ENCODE data around the gene TMEM117. TPM values are rescaled to one million over a fixed set of nuclear protein-coding genes. Genes with fewer than 3 reads are reported as not detected.
"Not testable (repeated sequence)": the region's sequence is repeated elsewhere in the genome, so short reads cannot be mapped to it uniquely, and the experiment has no call there.

The TMEM117 gene
- polyA plus RNA-seq, 3 donors from 2014 or later, result 2.0 to 7.8 (median 4.0) TPM

DNA sequence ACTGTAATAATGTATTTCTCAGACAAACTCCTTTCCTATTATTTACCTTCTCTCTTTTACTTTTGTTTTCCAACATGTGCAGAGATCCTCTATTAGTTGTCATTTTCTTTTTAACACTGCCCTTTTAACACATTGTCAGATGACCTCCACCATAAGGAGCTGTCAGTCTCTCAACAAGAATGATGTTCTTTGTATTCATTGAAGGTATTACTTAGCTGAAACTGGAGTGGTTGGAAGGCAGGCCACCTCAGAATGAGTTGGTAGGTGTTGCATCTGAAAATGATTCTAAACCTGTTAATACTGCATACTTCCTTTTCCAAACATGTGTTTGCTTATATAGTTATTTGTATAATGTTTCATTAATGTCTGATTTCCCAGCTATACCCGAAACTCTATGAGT, 16.9 kb downstream of the TMEM117 start:
- Mint-ChIP-seq H3K4me3 (no peak overlapping the region), H3K9me3 (peaks cover under 1 to 5% (median 2%) of the 10 kb centered on the region in 6 donors), H3K36me3 (peaks cover 2 to 12% (median 3%) of the 10 kb centered on the region in 3 donors), H3K27me3 (ENCODE audit: low read depth in 3 of 3) (peaks cover 0 to under 1% (median 0%) of the 10 kb centered on the region in 3 donors), H3K27ac (no peak overlapping the region), H3K4me1 (no peaks in the 10 kb centered on the region)
- DNase-seq, result no peak

GRCh38 chr12:43856972-43857371, 21.1 kb downstream of the TMEM117 start:
- no peaks in the 10 kb centered on the region for H3K4me1 Mint-ChIP-seq
- H3K4me3 Mint-ChIP-seq, result no peak overlapping the region
- DNase-seq, result no peak
- no peak overlapping the region for H3K27ac Mint-ChIP-seq
- H3K36me3 Mint-ChIP-seq, result peaks cover 0 to 3% (median 0%) of the 10 kb centered on the region in 3 donors
- no peaks in the 10 kb centered on the region for H3K9me3 Mint-ChIP-seq
- H3K27me3 Mint-ChIP-seq (ENCODE audit: low read depth in 3 of 3), result peaks cover 0 to 1% (median 0%) of the 10 kb centered on the region in 3 donors

- H3K4me3 Mint-ChIP-seq, result no peak overlapping the region
- peaks cover 0 to 3% (median 0%) of the 10 kb centered on the region in 3 donors for H3K36me3 Mint-ChIP-seq
- no peak for DNase-seq
- no peaks in the 10 kb centered on the region for H3K4me1 Mint-ChIP-seq
- no peak overlapping the region for H3K27ac Mint-ChIP-seq
- H3K27me3 Mint-ChIP-seq (ENCODE audit: low read depth in 3 of 3), result peaks cover 0 to 1% (median 0%) of the 10 kb centered on the region in 3 donors
- H3K9me3 Mint-ChIP-seq, result no peaks in the 10 kb centered on the region
These were observed 22.2 kb downstream of the TMEM117 start for GRCh38 chr12:43858096-43858495.

DNA sequence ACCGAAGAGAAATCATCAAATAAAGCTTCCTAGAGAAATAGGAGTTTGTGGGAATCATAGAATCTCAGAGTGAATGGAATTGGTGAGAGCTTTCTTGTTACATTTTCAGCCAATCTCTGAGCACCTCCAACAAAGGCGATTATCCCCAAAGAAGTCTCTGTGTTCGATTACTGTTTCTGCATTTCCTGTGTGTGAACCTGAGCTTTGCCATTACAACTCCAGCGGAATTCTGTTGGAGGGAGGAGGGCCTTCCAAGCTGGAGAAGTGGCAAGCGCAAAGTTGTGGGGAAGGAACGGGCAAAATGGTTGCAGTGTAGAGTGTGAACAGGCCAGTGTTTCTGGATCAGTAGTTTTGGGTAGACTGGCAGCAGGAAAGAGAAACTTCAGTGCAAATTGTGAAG, 23.1 kb downstream of the TMEM117 start:
- DNase-seq, result no peak
- H3K9me3 Mint-ChIP-seq, result no peaks in the 10 kb centered on the region
- H3K4me1 Mint-ChIP-seq, result no peaks in the 10 kb centered on the region
- H3K27ac Mint-ChIP-seq, result no peak overlapping the region
- H3K36me3 Mint-ChIP-seq, result peaks cover 0 to 3% (median 0%) of the 10 kb centered on the region in 3 donors
- H3K27me3 Mint-ChIP-seq (ENCODE audit: low read depth in 3 of 3), result peaks cover 0 to 1% (median 0%) of the 10 kb centered on the region in 3 donors
- no peak overlapping the region for H3K4me3 Mint-ChIP-seq

DNA sequence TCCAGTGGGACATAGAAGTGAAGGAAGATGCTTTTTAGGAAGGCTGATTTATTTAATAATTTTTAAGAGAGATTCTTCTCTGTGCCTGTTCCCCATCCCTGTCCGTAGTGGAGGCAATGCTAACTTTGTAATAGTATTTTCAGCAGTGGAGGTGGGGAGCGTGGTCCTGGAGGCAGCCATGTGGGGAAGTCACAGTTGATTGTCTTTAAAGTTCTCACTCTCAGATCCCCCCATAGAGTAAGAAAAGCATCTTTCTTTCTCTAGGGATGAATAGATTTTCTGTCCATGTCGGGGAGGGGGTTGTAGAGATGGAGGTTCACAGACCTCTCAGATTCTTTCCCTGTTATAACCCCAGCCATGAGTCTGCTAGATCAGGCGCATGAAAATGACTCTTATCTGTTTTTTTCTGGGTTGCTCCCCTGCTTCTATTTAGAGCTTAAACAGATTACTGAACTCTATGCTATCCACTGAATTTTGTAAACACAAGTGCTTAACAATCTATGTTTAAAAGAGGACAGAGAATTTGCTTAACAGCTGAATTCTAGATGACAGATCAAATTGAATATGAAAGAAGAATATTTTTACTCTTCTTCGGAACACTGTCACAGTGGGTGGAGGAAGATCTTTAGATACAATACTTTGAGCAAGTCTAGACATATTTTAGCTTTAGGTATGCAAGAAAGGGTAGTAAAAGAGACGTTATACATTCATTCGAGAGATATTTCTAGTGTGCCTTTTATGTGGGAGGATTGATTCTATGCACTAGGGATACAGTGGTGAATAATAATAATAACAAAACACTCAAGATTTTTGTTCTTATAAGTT, 25.3 kb downstream of the TMEM117 start:
- DNase-seq, result no peak
- no peaks in the 10 kb centered on the region for H3K36me3 Mint-ChIP-seq
- peaks cover 0 to 1% (median 0%) of the 10 kb centered on the region in 3 donors for H3K27me3 Mint-ChIP-seq (ENCODE audit: low read depth in 3 of 3)
- H3K4me1 Mint-ChIP-seq, result no peaks in the 10 kb centered on the region
- peak overlapping the region in 1 of 6 donors; percentile 53 for H3K27ac Mint-ChIP-seq
- no peaks in the 10 kb centered on the region for H3K9me3 Mint-ChIP-seq
- H3K4me3 Mint-ChIP-seq, result no peak overlapping the region

DNA sequence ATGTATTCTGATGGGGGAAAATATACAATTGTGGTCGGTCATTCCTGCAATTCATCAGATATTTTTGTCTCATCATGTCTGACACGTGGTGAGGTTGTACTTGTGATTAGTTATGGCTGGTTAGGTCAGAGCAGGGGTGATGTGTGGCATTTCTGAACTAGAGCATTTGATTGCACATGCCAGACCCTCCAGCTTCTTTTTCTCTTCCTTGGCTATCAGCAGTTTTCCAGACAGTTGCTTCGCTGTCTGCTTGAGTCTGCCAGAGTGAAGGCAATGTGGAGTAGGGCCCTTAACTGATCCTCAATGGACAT, 25.9 kb downstream of the TMEM117 start:
- H3K27ac Mint-ChIP-seq, result no peak overlapping the region
- H3K36me3 Mint-ChIP-seq, result no peaks in the 10 kb centered on the region
- H3K4me3 Mint-ChIP-seq, result no peak overlapping the region
- H3K4me1 Mint-ChIP-seq, result no peaks in the 10 kb centered on the region
- H3K27me3 Mint-ChIP-seq (ENCODE audit: low read depth in 3 of 3), result peaks cover 0 to 1% (median 0%) of the 10 kb centered on the region in 3 donors
- no peak for DNase-seq
- H3K9me3 Mint-ChIP-seq, result no peaks in the 10 kb centered on the region

- Mint-ChIP-seq H3K4me1 (no peaks in the 10 kb centered on the region), H3K27me3 (ENCODE audit: low read depth in 3 of 3) (no peaks in the 10 kb centered on the region), H3K36me3 (no peaks in the 10 kb centered on the region), H3K9me3 (no peaks in the 10 kb centered on the region), H3K4me3 (no peak overlapping the region), H3K27ac (no peak overlapping the region)
- no peak for DNase-seq
These were observed 28.0 kb downstream of the TMEM117 start for GRCh38 chr12:43863770-43864366.

DNA sequence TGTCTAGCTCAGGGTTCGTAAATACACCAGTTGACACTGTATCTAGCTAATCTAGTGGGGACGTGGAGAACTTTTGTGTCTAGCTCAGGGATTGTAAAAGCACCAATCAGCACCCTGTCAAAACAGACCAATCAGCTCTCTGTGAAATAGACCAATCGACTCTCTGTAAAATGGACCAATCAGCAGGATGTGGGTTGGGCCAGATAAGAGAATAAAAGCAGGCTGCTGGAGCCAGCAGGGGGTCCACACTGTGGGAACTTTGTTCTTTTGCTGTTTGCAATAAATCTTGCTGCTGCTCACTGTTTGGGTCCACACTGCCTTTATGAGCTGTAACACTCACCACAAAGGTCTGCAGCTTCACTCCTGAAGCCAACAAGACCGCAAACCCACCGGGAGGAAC, 28.7 kb downstream of the TMEM117 start:
- not testable (repeated sequence) for H3K36me3 Mint-ChIP-seq; DNase-seq; H3K4me1 Mint-ChIP-seq; H3K27me3 Mint-ChIP-seq (ENCODE audit: low read depth in 3 of 3); H3K9me3 Mint-ChIP-seq; H3K27ac Mint-ChIP-seq; H3K4me3 Mint-ChIP-seq

DNA sequence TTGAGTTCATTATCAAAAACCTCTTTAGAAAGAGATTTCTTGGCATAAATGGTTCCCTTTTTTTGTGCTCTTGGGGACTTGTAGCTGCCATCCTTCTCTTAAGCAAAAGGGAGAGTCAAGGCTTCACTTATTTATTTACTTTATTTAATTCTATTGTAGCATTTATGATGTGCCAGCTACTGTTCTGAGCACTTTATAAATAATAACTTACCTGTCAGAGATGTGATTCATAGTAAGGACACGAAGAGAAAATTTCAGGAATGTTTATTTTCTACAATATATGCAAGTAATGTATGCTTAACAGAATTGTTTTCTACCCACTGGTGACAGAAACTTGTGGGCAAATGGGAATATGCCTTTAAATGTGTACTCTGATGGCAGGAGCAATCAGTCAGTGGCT, 33.3 kb downstream of the TMEM117 start:
- H3K27ac Mint-ChIP-seq, result no peak overlapping the region
- no peak overlapping the region for H3K4me3 Mint-ChIP-seq
- DNase-seq, result no peak
- H3K27me3 Mint-ChIP-seq (ENCODE audit: low read depth in 3 of 3), result no peaks in the 10 kb centered on the region
- H3K36me3 Mint-ChIP-seq, result no peaks in the 10 kb centered on the region
- H3K9me3 Mint-ChIP-seq, result no peaks in the 10 kb centered on the region
- no peaks in the 10 kb centered on the region for H3K4me1 Mint-ChIP-seq

DNA sequence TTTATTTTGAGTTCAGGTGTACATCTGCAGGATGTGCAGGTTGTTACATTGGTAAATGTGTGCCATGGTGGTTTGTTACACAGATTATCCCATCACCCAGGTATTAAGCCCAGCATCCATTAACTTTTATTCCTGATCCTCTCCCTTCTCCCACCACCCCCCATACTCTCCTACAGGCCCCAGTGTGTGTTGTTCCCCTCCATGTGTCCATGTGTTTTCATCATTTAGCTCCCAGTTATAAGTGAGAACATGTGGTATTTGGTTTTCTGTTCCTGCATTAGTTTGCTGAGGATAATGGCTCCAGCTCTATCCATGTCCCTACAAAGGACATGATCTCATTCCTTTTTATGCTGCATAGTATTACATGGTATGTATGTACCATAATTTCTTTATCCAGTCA, 33.9 kb downstream of the TMEM117 start:
- not testable (repeated sequence) for H3K27me3 Mint-ChIP-seq (ENCODE audit: low read depth in 3 of 3); H3K9me3 Mint-ChIP-seq; H3K36me3 Mint-ChIP-seq; H3K4me1 Mint-ChIP-seq; H3K27ac Mint-ChIP-seq; H3K4me3 Mint-ChIP-seq; DNase-seq

DNA sequence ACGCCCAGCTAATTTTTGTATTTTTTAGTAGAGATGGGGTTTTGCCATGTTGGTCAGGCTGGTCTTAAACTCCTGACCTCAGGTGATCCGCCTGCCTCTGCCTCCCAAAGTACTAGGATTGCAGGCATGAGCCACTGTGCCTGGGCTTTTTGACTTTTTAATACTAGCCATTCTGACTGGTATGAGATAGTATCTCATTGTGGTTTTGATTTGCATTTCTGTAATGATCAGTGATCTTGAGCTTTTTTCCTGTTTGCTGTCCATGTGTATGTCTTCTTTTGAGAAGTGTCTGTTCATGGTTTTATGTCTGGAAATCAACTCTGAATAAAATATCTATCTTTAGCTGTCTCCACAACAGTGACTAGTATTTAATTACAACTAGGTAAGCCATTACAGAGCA, 35.4 kb downstream of the TMEM117 start:
- H3K9me3 Mint-ChIP-seq; H3K4me1 Mint-ChIP-seq; DNase-seq; H3K27me3 Mint-ChIP-seq (ENCODE audit: low read depth in 3 of 3); H3K36me3 Mint-ChIP-seq; H3K4me3 Mint-ChIP-seq; H3K27ac Mint-ChIP-seq: not testable (repeated sequence)

GRCh38 chr12:43872396-43872795, 36.5 kb downstream of the TMEM117 start:
- no peaks in the 10 kb centered on the region for H3K27me3 Mint-ChIP-seq (ENCODE audit: low read depth in 3 of 3)
- no peak overlapping the region for H3K4me3 Mint-ChIP-seq
- no peaks in the 10 kb centered on the region for H3K36me3 Mint-ChIP-seq
- no peaks in the 10 kb centered on the region for H3K4me1 Mint-ChIP-seq
- H3K9me3 Mint-ChIP-seq, result no peaks in the 10 kb centered on the region
- no peak overlapping the region for H3K27ac Mint-ChIP-seq
- no peak for DNase-seq

DNA sequence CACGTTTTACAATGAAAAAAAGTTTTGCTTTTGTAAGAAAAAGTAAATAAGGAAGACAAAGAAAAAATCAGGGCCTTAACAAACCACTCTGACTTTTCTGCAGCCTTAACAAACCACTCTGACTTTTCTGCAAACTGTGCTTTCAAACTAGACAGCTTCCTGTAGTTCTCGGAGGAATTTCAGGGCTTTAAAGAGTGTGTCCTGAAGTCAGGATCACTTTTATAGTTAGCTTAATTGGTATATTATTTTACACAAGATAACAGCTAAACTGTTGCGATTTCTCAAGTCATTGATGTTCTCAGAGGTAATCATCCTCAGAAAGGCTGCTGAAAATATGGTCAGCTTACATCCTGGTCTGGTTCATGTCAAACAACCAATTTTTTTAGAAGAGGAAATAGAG, 42.2 kb downstream of the TMEM117 start:
- H3K27me3 Mint-ChIP-seq (ENCODE audit: low read depth in 3 of 3), result peaks cover 0 to 3% (median 0%) of the 10 kb centered on the region in 3 donors
- H3K4me3 Mint-ChIP-seq, result no peak overlapping the region
- H3K9me3 Mint-ChIP-seq, result no peaks in the 10 kb centered on the region
- no peak overlapping the region for H3K27ac Mint-ChIP-seq
- no peaks in the 10 kb centered on the region for H3K4me1 Mint-ChIP-seq
- no peaks in the 10 kb centered on the region for H3K36me3 Mint-ChIP-seq
- no peak for DNase-seq

DNA sequence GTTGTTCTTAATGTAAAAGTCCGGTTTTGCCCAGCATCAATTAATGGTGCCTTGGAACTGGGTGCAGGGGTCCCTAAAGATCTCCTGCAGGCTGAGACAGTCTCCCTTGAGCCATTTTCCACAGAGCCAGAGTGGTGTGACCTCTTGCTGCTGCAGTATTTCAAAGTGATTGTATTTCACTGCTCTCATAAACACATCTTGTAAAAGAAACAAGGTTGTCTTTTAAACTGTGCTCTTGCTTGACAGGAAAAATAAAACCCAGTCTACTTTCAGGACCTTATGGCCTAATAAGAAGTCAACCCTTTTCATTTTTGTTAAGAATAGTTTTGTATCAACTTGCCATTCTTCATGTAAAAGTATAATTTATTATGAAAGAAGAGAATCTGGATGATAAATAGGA, 44.7 kb downstream of the TMEM117 start:
- no peak overlapping the region for H3K27ac Mint-ChIP-seq
- no peak overlapping the region for H3K4me3 Mint-ChIP-seq
- H3K4me1 Mint-ChIP-seq, result no peaks in the 10 kb centered on the region
- H3K9me3 Mint-ChIP-seq, result no peaks in the 10 kb centered on the region
- no peaks in the 10 kb centered on the region for H3K36me3 Mint-ChIP-seq
- no peak for DNase-seq
- H3K27me3 Mint-ChIP-seq (ENCODE audit: low read depth in 3 of 3), result peaks cover 0 to 3% (median 0%) of the 10 kb centered on the region in 3 donors
